ENCODE results near the gene RAPGEF2. TPM values are rescaled to one million over a fixed set of nuclear protein-coding genes. Genes with fewer than 3 reads are reported as not detected.

RAPGEF2 gene
- total RNA-seq, 2 experiments from 2014 or later: 17.3 to 23.4 TPM

DNA sequence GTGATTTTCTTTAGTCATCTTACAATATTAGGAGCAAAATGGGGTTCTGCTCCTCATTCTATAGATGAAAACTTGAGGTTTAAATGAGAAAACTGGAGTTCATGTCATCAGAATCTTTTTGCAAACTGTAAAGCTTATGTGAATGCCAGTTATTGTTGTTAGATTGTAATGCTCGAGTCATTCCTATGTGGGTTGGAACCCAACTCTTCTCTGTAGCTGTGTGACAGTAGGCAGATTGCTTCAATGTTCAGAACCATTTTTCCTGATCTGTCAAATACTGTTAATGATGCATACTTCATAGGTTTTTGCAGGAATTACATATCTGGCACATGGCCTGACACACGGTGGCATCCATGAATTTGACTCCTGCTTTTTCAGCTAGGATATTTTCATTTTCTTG lies 178.9 kb downstream of the RAPGEF2 start:
- Mint-ChIP-seq H3K4me1 (peaks cover 2% of the 10 kb centered on the region), H3K36me3 (peaks cover 13% of the 10 kb centered on the region), H3K9me3 (ENCODE audit: low read depth) (no peaks in the 10 kb centered on the region), H3K4me3 (no peak overlapping the region), H3K27me3 (no peaks in the 10 kb centered on the region), H3K27ac (no peak overlapping the region)
- CTCF ChIA-PET: no interaction called here
- no peak for ATAC-seq
- DNase-seq: no peak

DNA sequence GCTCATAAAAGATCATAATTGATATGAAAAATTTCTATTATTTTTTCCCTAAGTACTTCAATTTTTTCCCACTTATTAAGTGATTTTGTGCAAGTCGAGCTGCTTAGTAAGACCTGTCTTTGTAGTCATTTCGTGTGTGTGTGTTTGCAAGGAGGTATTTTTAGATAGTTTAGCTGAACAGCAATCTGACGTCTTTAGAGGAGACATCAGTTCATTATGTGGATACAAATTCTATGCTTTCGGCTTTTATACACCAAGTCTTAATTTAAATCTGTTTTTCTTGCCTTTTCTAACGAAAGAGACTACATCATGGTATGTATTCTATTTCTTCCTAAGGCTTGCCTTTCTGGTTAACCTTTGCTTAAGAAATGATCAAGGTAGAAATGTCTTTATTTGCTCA lies 179.4 kb downstream of the RAPGEF2 start:
- H3K9me3 Mint-ChIP-seq (ENCODE audit: low read depth): no peaks in the 10 kb centered on the region
- no peak for ATAC-seq
- H3K4me3 Mint-ChIP-seq: no peak overlapping the region
- H3K4me1 Mint-ChIP-seq: peaks cover 2% of the 10 kb centered on the region
- H3K27me3 Mint-ChIP-seq: no peaks in the 10 kb centered on the region
- DNase-seq: no peak
- CTCF ChIA-PET: no interaction called here
- H3K27ac Mint-ChIP-seq: no peak overlapping the region
- peaks cover 13% of the 10 kb centered on the region for H3K36me3 Mint-ChIP-seq

DNA sequence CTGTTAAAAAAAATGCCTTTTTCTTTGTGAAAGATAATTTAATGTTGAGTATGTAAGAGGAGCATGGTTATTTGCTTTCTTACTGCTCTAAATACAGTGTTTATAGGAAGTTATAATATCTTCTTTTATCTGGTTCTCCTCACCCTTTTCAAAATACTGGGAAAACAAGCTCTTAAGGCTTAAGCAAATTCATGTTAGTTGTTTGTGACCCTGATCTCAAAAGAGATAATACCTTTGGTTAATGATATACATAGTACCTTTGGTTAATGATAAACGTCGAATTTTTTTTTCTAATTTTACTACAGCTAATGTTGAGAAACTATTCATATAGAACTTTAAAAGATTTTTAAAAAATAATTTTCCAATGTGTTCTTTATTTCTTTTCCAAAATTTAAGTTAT lies 180.1 kb downstream of the RAPGEF2 start:
- ATAC-seq (no peak), DNase-seq (no peak)
- Mint-ChIP-seq H3K4me3 (no peak overlapping the region), H3K27me3 (no peaks in the 10 kb centered on the region), H3K4me1 (peaks cover 2% of the 10 kb centered on the region), H3K27ac (no peak overlapping the region), H3K9me3 (ENCODE audit: low read depth) (no peaks in the 10 kb centered on the region), H3K36me3 (peaks cover 8% of the 10 kb centered on the region)
- CTCF ChIA-PET: interaction anchor here (1.8 kb wide), 1 partner anchor 55 kb away, joined by 3 read pairs; no protein-coding TSS in a partner anchor

DNA sequence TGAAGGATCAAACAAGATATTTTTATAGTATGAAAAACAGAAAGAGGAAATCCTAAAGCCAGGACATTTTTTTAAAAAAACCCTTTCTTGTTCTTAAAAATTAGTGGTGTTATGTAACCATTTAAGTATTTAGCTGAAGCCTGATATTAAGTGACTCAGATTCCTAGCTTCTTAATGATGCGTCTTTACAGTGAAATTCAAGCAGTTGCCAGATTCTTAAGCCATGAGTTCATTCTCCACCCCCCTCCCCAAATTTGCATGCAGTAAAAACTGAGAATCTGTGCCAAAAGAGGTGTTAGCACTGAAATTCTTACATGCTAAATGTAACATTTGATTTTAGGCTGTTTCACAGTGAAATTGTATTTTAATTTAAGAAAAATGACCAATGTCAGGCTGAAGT lies 180.8 kb downstream of the RAPGEF2 start:
- Mint-ChIP-seq H3K4me3 (no peak overlapping the region), H3K27ac (no peak overlapping the region), H3K4me1 (peaks cover 2% of the 10 kb centered on the region), H3K27me3 (no peaks in the 10 kb centered on the region), H3K36me3 (peaks cover 10% of the 10 kb centered on the region), H3K9me3 (ENCODE audit: low read depth) (no peaks in the 10 kb centered on the region)
- ATAC-seq: no peak
- DNase-seq: no peak
- CTCF ChIA-PET: interaction anchor here (1.8 kb wide), 1 partner anchor 56 kb away, joined by 3 read pairs; no protein-coding TSS in a partner anchor

DNA sequence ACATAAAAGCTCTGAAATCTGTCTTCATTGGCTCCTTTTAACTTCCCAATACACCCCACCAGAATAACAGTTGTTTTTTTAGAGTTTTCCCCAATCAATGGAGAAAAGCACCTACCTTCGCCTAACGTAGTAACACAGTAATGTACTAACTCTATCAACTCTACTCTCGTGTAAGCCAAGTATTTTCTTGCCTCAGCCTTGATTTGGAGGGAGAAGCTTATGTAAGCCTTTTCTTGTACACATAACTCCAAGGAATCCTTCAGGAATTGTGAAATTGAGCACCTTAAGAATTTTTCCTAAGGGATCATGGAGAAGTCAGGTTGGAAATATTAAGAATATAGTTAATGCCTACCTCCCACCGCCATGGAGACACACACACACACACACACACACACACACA lies 181.2 kb downstream of the RAPGEF2 start:
- Mint-ChIP-seq H3K4me1 (peaks cover 2% of the 10 kb centered on the region), H3K9me3 (ENCODE audit: low read depth) (no peaks in the 10 kb centered on the region), H3K36me3 (peaks cover 8% of the 10 kb centered on the region), H3K27ac (no peak overlapping the region), H3K27me3 (no peaks in the 10 kb centered on the region), H3K4me3 (no peak overlapping the region)
- CTCF ChIA-PET: interaction anchor here (1.8 kb wide), 1 partner anchor 56 kb away, joined by 3 read pairs; no protein-coding TSS in a partner anchor
- no peak for ATAC-seq
- no peak for DNase-seq

DNA sequence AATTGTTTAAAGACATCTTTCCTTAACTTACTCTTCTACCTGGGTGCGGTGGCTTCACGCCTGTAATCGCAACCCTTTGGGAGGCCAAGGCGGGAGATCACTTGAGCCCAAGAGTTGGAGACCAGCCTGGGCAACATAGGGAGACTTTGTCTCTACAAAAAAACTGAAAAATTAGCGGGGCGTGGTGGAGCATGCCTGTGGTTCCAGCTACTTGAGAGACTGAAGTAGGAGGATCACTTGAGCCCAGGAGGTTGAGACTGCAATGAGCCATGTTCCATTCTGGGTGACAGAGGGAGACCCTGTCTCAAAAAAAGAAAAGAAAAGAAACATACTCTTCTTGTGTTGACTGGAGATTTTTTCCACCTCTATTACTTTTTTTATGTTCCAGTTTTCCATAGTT lies 181.9 kb downstream of the RAPGEF2 start:
- no peaks in the 10 kb centered on the region for H3K9me3 Mint-ChIP-seq (ENCODE audit: low read depth)
- peaks cover 8% of the 10 kb centered on the region for H3K36me3 Mint-ChIP-seq
- peaks cover 2% of the 10 kb centered on the region for H3K4me1 Mint-ChIP-seq
- H3K27me3 Mint-ChIP-seq: no peaks in the 10 kb centered on the region
- H3K4me3 Mint-ChIP-seq: no peak overlapping the region
- CTCF ChIA-PET: no interaction called here
- no peak overlapping the region for H3K27ac Mint-ChIP-seq
- ATAC-seq (no peak), DNase-seq (no peak)

DNA sequence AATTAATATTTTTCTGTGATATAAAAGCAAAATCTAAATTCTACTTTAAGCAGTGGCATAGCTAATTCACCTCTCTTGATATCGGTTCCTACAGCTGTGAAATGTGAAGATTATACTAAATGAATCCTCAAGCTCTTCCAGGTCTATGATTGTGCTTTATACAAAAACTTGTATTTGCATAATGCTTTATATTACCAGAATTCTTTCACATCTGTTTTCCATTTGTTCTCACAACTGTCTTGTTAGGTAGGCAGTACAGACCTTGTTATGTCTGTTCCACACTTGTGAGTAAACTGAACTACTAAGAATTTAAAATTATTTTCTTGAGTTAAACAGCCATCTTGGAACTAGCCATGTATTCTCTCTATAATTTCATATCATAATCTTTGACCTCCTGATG lies 184.9 kb downstream of the RAPGEF2 start:
- CTCF ChIA-PET: no interaction called here

DNA sequence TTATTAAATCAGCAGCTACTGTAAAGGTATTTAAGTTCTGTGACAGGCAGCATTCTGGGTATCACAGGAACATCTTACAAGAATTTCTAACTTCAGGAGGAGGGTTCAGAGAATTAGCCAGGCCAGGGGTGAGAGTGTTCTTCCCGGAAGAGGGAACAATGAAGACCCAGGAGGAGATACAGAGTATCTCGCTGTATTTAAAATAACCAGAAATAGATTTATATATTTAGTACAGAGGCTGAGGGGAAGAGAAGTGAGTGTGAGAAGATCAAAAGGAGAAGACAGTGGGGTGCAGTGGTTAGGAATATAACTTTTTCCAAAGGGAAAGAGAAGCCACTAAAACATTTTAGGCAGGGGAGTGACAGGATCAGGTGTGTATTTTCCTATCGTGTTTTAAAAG lies 186.8 kb downstream of the RAPGEF2 start:
- Mint-ChIP-seq H3K4me3 (no peak overlapping the region), H3K4me1 (peaks cover 2% of the 10 kb centered on the region), H3K27me3 (no peaks in the 10 kb centered on the region), H3K9me3 (ENCODE audit: low read depth) (no peaks in the 10 kb centered on the region), H3K27ac (no peak overlapping the region), H3K36me3 (peaks cover 6% of the 10 kb centered on the region)
- no peak for DNase-seq
- no peak for ATAC-seq
- CTCF ChIA-PET: no interaction called here

More for the DNA sequence above, 184.9 kb downstream of the RAPGEF2 start:
- ATAC-seq: no peak
- DNase-seq: no peak
- peaks cover 6% of the 10 kb centered on the region for H3K36me3 Mint-ChIP-seq
- H3K9me3 Mint-ChIP-seq (ENCODE audit: low read depth): no peaks in the 10 kb centered on the region
- peaks cover 2% of the 10 kb centered on the region for H3K4me1 Mint-ChIP-seq
- H3K4me3 Mint-ChIP-seq: no peak overlapping the region
- H3K27me3 Mint-ChIP-seq: no peaks in the 10 kb centered on the region
- H3K27ac Mint-ChIP-seq: no peak overlapping the region

DNA sequence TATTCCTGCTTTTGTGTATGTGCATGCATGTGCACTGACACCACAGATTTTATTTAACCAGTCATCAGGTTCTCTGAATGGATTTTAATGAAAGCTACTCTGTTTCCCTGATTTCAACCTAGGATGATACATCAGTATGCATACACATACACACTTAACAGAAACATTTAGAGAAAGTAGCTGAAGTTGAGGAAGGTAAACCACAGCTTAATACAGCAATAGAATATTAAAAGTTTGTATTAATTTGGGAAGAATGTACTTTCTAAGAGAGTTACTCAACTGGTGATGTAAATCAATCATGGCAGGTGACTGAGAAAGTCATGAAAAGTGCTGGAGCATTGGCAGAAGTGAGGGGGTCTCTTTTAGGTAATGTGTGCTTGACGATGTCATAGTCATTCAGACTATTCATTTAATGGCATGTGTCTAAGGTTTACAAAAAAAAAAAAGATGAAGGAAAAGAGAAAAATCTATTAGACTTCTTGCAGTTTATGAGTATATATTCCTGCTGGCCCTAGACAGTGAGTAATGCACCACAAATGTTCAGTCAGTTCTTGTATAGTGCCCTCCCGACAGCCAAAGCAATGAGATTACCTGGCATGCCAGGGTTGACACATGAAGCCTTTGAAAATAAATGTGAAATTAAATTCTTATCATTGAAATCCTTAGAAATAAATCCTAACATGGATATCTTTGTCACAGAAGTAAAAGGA lies 187.6 kb downstream of the RAPGEF2 start:
- no peak overlapping the region for H3K4me3 Mint-ChIP-seq
- H3K27me3 Mint-ChIP-seq: no peaks in the 10 kb centered on the region
- no peak for DNase-seq
- no peak overlapping the region for H3K27ac Mint-ChIP-seq
- H3K9me3 Mint-ChIP-seq (ENCODE audit: low read depth): no peaks in the 10 kb centered on the region
- peaks cover 6% of the 10 kb centered on the region for H3K36me3 Mint-ChIP-seq
- ATAC-seq: no peak
- CTCF ChIA-PET: no interaction called here
- peaks cover 2% of the 10 kb centered on the region for H3K4me1 Mint-ChIP-seq

DNA sequence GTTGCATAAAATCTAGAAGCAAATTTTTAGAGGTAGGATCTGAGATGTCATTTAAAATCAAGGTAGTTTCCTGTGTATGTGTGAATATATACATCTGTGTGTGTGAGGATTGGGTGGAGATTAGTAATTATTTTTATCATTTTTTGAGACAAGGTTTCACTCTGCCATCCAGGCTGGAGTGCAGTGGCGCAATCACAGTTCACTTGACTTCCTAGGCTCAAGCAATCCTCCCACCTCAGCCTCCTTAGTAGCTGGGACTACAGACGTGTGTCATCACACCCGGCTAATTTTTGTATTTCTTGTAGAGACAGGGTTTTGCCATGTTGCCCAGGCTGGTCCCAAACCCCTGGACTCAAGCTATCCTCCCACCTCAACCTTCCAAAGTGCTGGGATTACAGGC lies 188.3 kb downstream of the RAPGEF2 start:
- no peak for ATAC-seq
- no peak overlapping the region for H3K27ac Mint-ChIP-seq

DNA sequence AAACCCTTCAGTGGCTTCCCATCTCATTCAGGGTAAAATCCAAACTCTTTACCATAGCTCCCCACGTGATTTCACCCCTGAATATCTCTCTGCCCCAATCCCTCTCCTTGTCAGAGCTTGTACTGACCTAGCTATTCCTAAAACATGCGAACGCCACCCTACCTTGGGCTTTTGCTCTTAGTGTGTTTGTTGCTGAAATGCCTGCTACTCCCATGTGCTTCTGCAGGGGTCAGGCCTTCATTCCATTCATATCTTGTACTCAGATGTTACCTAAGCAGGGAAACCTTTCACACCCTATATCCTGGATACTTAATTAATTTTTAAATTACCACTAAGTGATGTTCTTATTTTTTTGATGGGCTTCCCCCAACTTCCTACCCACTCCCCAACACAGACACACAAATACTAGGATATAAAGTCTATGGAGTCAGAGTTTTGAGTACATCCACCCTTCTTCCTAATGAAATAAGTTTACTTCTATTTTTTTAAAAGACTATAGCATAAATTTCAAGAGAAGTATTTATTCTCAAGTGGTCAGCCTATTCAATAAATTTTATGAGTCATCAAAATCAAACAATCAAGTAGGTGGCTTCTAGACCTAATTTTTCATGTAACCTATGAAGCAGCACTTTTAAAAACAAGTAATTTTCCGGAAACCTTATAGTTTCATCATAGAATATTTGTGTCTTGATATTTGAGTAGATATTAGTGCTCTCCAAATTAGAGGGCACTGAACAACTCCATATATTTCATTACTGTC lies 189.4 kb downstream of the RAPGEF2 start:
- Mint-ChIP-seq H3K27ac (no peak overlapping the region), H3K36me3 (peaks cover 3% of the 10 kb centered on the region), H3K9me3 (ENCODE audit: low read depth) (no peaks in the 10 kb centered on the region), H3K4me3 (no peak overlapping the region), H3K4me1 (no peaks in the 10 kb centered on the region), H3K27me3 (no peaks in the 10 kb centered on the region)
- CTCF ChIA-PET: interaction anchor here (1.3 kb wide), 1 partner anchor 53 kb away, joined by 3 read pairs; no protein-coding TSS in a partner anchor
- DNase-seq (no peak), ATAC-seq (no peak)

More for the DNA sequence above, 188.3 kb downstream of the RAPGEF2 start:
- Mint-ChIP-seq H3K36me3 (peaks cover 3% of the 10 kb centered on the region), H3K9me3 (ENCODE audit: low read depth) (no peaks in the 10 kb centered on the region), H3K27me3 (no peaks in the 10 kb centered on the region), H3K4me1 (no peaks in the 10 kb centered on the region), H3K4me3 (no peak overlapping the region)
- DNase-seq: no peak
- CTCF ChIA-PET: interaction anchor here (1.3 kb wide), 1 partner anchor 52 kb away, joined by 3 read pairs; no protein-coding TSS in a partner anchor

DNA sequence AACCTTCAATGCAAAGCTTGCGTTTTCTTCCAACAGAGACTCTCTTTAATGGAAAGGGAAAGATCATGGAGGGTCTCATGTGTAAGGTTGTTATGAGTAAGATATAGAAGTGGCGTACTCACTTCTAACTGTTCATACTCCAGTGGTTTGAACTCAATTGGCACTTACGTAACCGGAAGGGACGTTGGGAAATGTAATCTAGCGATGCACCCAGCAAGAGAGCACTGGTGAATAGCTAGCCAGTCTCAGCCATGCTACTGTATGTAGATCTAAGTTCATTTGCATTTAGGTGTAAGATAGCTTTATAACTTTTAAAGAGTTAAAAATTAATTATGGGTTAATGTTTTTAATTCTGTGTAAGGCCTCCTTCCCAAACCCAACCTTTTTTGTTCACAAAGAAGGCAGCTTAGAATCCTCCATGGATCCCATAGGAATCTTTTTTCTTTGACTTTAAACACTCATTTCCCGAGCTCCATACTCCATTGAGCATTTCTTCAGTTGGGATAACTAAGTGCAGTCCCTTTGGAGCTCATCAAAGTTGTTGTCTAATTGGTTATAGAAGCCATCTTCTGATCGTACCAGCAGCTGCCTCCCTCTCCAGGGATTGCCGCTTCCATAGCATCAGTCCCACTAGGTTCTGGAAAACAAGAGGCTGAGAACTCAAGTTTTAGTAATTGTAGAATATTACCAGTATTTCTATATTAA lies 191.1 kb downstream of the RAPGEF2 start:
- H3K27ac Mint-ChIP-seq: no peak overlapping the region
- CTCF ChIA-PET: no interaction called here
- ATAC-seq (no peak), DNase-seq (no peak)
- no peaks in the 10 kb centered on the region for H3K4me1 Mint-ChIP-seq
- no peak overlapping the region for H3K4me3 Mint-ChIP-seq
- no peaks in the 10 kb centered on the region for H3K27me3 Mint-ChIP-seq
- no peaks in the 10 kb centered on the region for H3K36me3 Mint-ChIP-seq
- H3K9me3 Mint-ChIP-seq (ENCODE audit: low read depth): no peaks in the 10 kb centered on the region

DNA sequence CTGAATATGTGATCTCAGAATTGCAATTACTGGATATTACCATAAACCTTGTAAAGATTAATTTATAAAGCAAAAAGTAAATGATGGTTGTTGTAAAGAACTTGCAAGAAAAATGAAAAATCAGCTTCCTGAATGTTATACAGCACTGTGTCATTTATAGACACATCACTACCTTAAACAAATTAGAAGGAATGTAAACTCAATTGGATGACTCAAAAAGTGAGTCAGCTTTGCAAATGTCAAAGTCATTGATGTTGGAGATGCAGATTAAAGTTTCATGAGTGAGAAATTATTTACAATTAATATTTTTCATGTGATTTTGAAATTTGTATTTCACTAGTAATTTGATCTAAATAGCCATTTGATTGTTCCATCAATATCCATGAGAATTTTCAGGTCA lies 193.2 kb downstream of the RAPGEF2 start:
- Mint-ChIP-seq H3K4me1 (no peaks in the 10 kb centered on the region), H3K36me3 (no peaks in the 10 kb centered on the region), H3K9me3 (ENCODE audit: low read depth) (no peaks in the 10 kb centered on the region), H3K4me3 (no peak overlapping the region), H3K27ac (no peak overlapping the region), H3K27me3 (no peaks in the 10 kb centered on the region)
- DNase-seq (no peak), ATAC-seq (no peak)
- CTCF ChIA-PET: interaction anchor here (0.6 kb wide), 1 partner anchor 81 kb away, joined by 4 read pairs; no protein-coding TSS in a partner anchor
